ENCODE data around the gene ZNF662. TPM values are rescaled to one million over a fixed set of nuclear protein-coding genes. Genes with fewer than 3 reads are reported as not detected.
A peak's percentile ranks its signal among the peaks of the same experiment; 100 is the strongest.
"Not testable (repeated sequence)": the region's sequence is repeated elsewhere in the genome, so short reads cannot be mapped to it uniquely, and the experiment has no call there.

ZNF662 gene
- total RNA-seq (2014; rRNA removed; shearing (Covaris generic)): 0.06 TPM in 1 of 2 replicates, not detected in the other

- no peak for DNase-seq (ENCODE audit: low spot score)
These were observed at the start of gene ZNF662 for GRCh38 chr3:42906070-42906847. TSS of gene ZNF662 (plus strand) at chr3:42906142. CDS start at chr3:42908115, 1,973 bp downstream.

GRCh38 chr3:42856544-42856943 lies 49.4 kb upstream of the ZNF662 start:
- no peak for DNase-seq (ENCODE audit: low spot score)

- no peak for DNase-seq (ENCODE audit: low spot score)
These were observed 41.5 kb upstream of the ZNF662 start for GRCh38 chr3:42864321-42864950.

- DNase-seq (ENCODE audit: low spot score): no peak
These were observed 40.7 kb upstream of the ZNF662 start for GRCh38 chr3:42865256-42865655.

- DNase-seq (ENCODE audit: low spot score): no peak
These were observed 38.8 kb upstream of the ZNF662 start for GRCh38 chr3:42867138-42867537.

- no peak for DNase-seq (ENCODE audit: low spot score)
These were observed 37.1 kb upstream of the ZNF662 start for GRCh38 chr3:42868841-42869240.

- no peak for DNase-seq (ENCODE audit: low spot score)
These were observed 34.2 kb upstream of the ZNF662 start for GRCh38 chr3:42871592-42872196.

GRCh38 chr3:42872718-42873117 lies 33.2 kb upstream of the ZNF662 start:
- no peak for DNase-seq (ENCODE audit: low spot score)

GRCh38 chr3:42873221-42873982 lies 32.5 kb upstream of the ZNF662 start:
- no peak for DNase-seq (ENCODE audit: low spot score)

- no peak for DNase-seq (ENCODE audit: low spot score)
These were observed 31.2 kb upstream of the ZNF662 start for GRCh38 chr3:42874749-42875148.

GRCh38 chr3:42875325-42876151 lies 30.4 kb upstream of the ZNF662 start, which contains the start of gene CYP8B1:
TSS of gene CYP8B1 (minus strand) at chr3:42875879. CDS start at chr3:42875816, 63 bp downstream.
- no peak for DNase-seq (ENCODE audit: low spot score)

GRCh38 chr3:42876401-42876800 lies 29.5 kb upstream of the ZNF662 start:
- no peak for DNase-seq (ENCODE audit: low spot score)

- no peak for DNase-seq (ENCODE audit: low spot score)
These were observed 28.8 kb upstream of the ZNF662 start for GRCh38 chr3:42876940-42877720.

- no peak for DNase-seq (ENCODE audit: low spot score)
These were observed 28.1 kb upstream of the ZNF662 start for GRCh38 chr3:42877881-42878280.

GRCh38 chr3:42880183-42880582 lies 25.8 kb upstream of the ZNF662 start:
- DNase-seq (ENCODE audit: low spot score): no peak

- peak; percentile 66 for DNase-seq (ENCODE audit: low spot score)
These were observed 25.1 kb upstream of the ZNF662 start for GRCh38 chr3:42880601-42881451.

- not testable (repeated sequence) for DNase-seq (ENCODE audit: low spot score)
These were observed 22.6 kb upstream of the ZNF662 start for GRCh38 chr3:42883251-42883930.

- DNase-seq (ENCODE audit: low spot score): no peak
These were observed 21.6 kb upstream of the ZNF662 start for GRCh38 chr3:42884324-42884723.
